GM12875 (cell line): ENCODE data around the gene FAM13B.
"Not testable (repeated sequence)": the region's sequence is repeated elsewhere in the genome, so short reads cannot be mapped to it uniquely, and the experiment has no call there.

Experiments
- H3K4me3 ChIP-seq: one replicate; pipeline ENCODE4 v1.5.1; 2011; ENCODE audit warnings: low read depth, low read length, control low read depth
- CTCF ChIP-seq: IDR thresholded peaks from 2 replicates; pipeline ENCODE4 v1.5.1; 2011; ENCODE audit warnings: low read depth, mild to moderate bottlenecking, control low read depth, inconsistent platforms, low read length, moderate library complexity, borderline replicate concordance; ENCODE audit not compliant: insufficient read depth

The FAM13B gene

GRCh38 chr5:138032572-138033385, at the start of gene FAM13B:
FAM13B (minus strand) TSS chr5:138033079; CDS start chr5:138019111, 13,968 bp downstream.
- peak within 1 kb of the TSS; percentile 95 for H3K4me3 ChIP-seq
- TF ChIP-seq CTCF: 0 out of 2 replicates have a peak, but pooled peaks have one; percentile 0

GRCh38 chr5:138082033-138082432, 49.2 kb upstream of the FAM13B start:
- TF ChIP-seq CTCF: no peak
- H3K4me3 ChIP-seq: no peak overlapping the region

- TF ChIP-seq CTCF: no peak
- H3K4me3 ChIP-seq: no peak overlapping the region
Observed at GRCh38 chr5:138078006-138078643, 45.2 kb upstream of the FAM13B start.

- no peak overlapping the region for H3K4me3 ChIP-seq
- peak; percentile 81 for TF ChIP-seq CTCF
Observed at GRCh38 chr5:138077064-138077696, 44.3 kb upstream of the FAM13B start.

GRCh38 chr5:138070026-138070425, 37.1 kb upstream of the FAM13B start:
- H3K4me3 ChIP-seq: not testable (repeated sequence)

- peak; percentile 76 for TF ChIP-seq CTCF
- H3K4me3 ChIP-seq: no peak overlapping the region
Observed at GRCh38 chr5:138068742-138069600, 36.1 kb upstream of the FAM13B start.

GRCh38 chr5:138067945-138068344, 35.1 kb upstream of the FAM13B start:
- TF ChIP-seq CTCF: no peak
- H3K4me3 ChIP-seq: no peak overlapping the region
